IgD-negative memory B cell (primary cell): ENCODE data around the gene SLC6A4. TPM values are rescaled to one million over a fixed set of nuclear protein-coding genes. Genes with fewer than 3 reads are reported as not detected.
"Not testable (repeated sequence)": the region's sequence is repeated elsewhere in the genome, so short reads cannot be mapped to it uniquely, and the experiment has no call there.

Source experiments
- H3K27ac Mint-ChIP-seq, 3 donors: one replicate each; pipeline ENCODE4 v1.8.0; 2020 to 2022; ENCODE audit warnings: mild to moderate bottlenecking in 3 of 3, mixed read lengths in 3 of 3, moderate library complexity in 1 of 3
- H3K27me3 Mint-ChIP-seq: one replicate; pipeline ENCODE4 v1.8.0; 2021; ENCODE audit warnings: mixed read lengths
- H3K36me3 Mint-ChIP-seq: one replicate; pipeline ENCODE4 v1.8.0; 2020; ENCODE audit warnings: mild to moderate bottlenecking, mixed read lengths
- H3K4me1 Mint-ChIP-seq, 3 donors: one replicate each; pipeline ENCODE4 v1.8.0; 2020 to 2022; ENCODE audit warnings: mixed read lengths in 3 of 3, mild to moderate bottlenecking in 1 of 3
- H3K4me3 Mint-ChIP-seq, 4 donors: one replicate each; pipeline ENCODE4 v1.8.0; 2020 to 2022; ENCODE audit warnings: mild to moderate bottlenecking in 4 of 4, mixed read lengths in 4 of 4, moderate library complexity in 3 of 4
- H3K9me3 Mint-ChIP-seq, 3 donors: one replicate each; pipeline ENCODE4 v1.8.0; 2020 to 2021; ENCODE audit warnings: mixed read lengths in 3 of 3, mild to moderate bottlenecking in 1 of 3
- polyA plus RNA-seq: library from polyadenylated mRNA; unstranded; fragments of 300-500 nt; fragmentation: Illumina TruSeq; gene quantifications from one replicate; pipeline ENCODE4 v1.2.3, GENCODE V29; 2021

Gene SLC6A4
- polyA plus RNA-seq, 1 donor from 2014 or later, result 0.13 TPM

GRCh38 chr17:30158896-30159625, 76.4 kb downstream of the SLC6A4 start:
- peak overlapping the region in 1 of 4 donors; percentile 80 for H3K4me3 Mint-ChIP-seq
- peaks cover 0 to 22% (median 6%) of the 10 kb centered on the region in 3 donors for H3K9me3 Mint-ChIP-seq
- H3K4me1 Mint-ChIP-seq, result peaks cover 25 to 34% (median 30%) of the 10 kb centered on the region in 3 donors
- H3K27me3 Mint-ChIP-seq, result no peaks in the 10 kb centered on the region
- no peak overlapping the region for H3K27ac Mint-ChIP-seq
- peaks cover 22% of the 10 kb centered on the region for H3K36me3 Mint-ChIP-seq

- no peak overlapping the region for H3K4me3 Mint-ChIP-seq
- H3K9me3 Mint-ChIP-seq, result peaks cover 0 to 15% (median 6%) of the 10 kb centered on the region in 3 donors
- H3K27me3 Mint-ChIP-seq, result no peaks in the 10 kb centered on the region
- peaks cover 22% of the 10 kb centered on the region for H3K36me3 Mint-ChIP-seq
- H3K27ac Mint-ChIP-seq, result no peak overlapping the region
- H3K4me1 Mint-ChIP-seq, result peaks cover 32 to 44% (median 35%) of the 10 kb centered on the region in 3 donors
Measured at GRCh38 chr17:30155389-30155788, 80.1 kb downstream of the SLC6A4 start.

GRCh38 chr17:30153463-30153862, 82.0 kb downstream of the SLC6A4 start:
- no peak overlapping the region for H3K27ac Mint-ChIP-seq
- peaks cover 22 to 33% (median 24%) of the 10 kb centered on the region in 3 donors for H3K4me1 Mint-ChIP-seq
- peaks cover 0 to under 1% (median 0%) of the 10 kb centered on the region in 3 donors for H3K9me3 Mint-ChIP-seq
- no peak overlapping the region for H3K4me3 Mint-ChIP-seq
- no peaks in the 10 kb centered on the region for H3K27me3 Mint-ChIP-seq
- peaks cover 18% of the 10 kb centered on the region for H3K36me3 Mint-ChIP-seq

GRCh38 chr17:30151471-30151870, 84.0 kb downstream of the SLC6A4 start:
- Mint-ChIP-seq H3K27me3 (no peaks in the 10 kb centered on the region), H3K9me3 (no peaks in the 10 kb centered on the region), H3K36me3 (peaks cover 16% of the 10 kb centered on the region), H3K4me3 (no peak overlapping the region), H3K4me1 (peaks cover 10 to 23% (median 10%) of the 10 kb centered on the region in 3 donors), H3K27ac (no peak overlapping the region)

GRCh38 chr17:30148376-30148775, 87.1 kb downstream of the SLC6A4 start:
- Mint-ChIP-seq H3K4me1 (peaks cover 10 to 25% (median 10%) of the 10 kb centered on the region in 3 donors), H3K9me3 (no peaks in the 10 kb centered on the region), H3K27me3 (no peaks in the 10 kb centered on the region), H3K27ac (no peak overlapping the region), H3K36me3 (peaks cover 14% of the 10 kb centered on the region), H3K4me3 (no peak overlapping the region)

- not testable (repeated sequence) for H3K36me3 Mint-ChIP-seq, H3K4me3 Mint-ChIP-seq, H3K27me3 Mint-ChIP-seq, H3K9me3 Mint-ChIP-seq, H3K27ac Mint-ChIP-seq
- H3K4me1 Mint-ChIP-seq, result peaks cover 7 to 23% (median 10%) of the 10 kb centered on the region in 3 donors
Measured at GRCh38 chr17:30147860-30148259, 87.6 kb downstream of the SLC6A4 start.

Other genes with a start within 250 kb of the SLC6A4 start
- gene NSRP1, start 118.9 kb downstream of the SLC6A4 start, polyA plus RNA-seq, result 40.8 TPM
- gene BLMH, start 56.2 kb upstream of the SLC6A4 start, polyA plus RNA-seq, result 7.0 TPM
- gene TMIGD1, start 98.4 kb upstream of the SLC6A4 start, polyA plus RNA-seq, result not detected
- gene CPD, start 143.2 kb upstream of the SLC6A4 start, polyA plus RNA-seq, result 2.3 TPM
- 50.0 TPM for gene GOSR1, start 241.7 kb upstream of the SLC6A4 start, polyA plus RNA-seq